Inflammatory macrophage treated with lipopolysaccharide for 1 hour (primary cell): ENCODE results near the gene HOXA10.

ENCODE experiments used
- DNase-seq, 2 donors: peaks; one replicate each; pipeline ENCODE4 v3.0.0-alpha.2; 2020 to 2022

HOXA10 gene

DNA sequence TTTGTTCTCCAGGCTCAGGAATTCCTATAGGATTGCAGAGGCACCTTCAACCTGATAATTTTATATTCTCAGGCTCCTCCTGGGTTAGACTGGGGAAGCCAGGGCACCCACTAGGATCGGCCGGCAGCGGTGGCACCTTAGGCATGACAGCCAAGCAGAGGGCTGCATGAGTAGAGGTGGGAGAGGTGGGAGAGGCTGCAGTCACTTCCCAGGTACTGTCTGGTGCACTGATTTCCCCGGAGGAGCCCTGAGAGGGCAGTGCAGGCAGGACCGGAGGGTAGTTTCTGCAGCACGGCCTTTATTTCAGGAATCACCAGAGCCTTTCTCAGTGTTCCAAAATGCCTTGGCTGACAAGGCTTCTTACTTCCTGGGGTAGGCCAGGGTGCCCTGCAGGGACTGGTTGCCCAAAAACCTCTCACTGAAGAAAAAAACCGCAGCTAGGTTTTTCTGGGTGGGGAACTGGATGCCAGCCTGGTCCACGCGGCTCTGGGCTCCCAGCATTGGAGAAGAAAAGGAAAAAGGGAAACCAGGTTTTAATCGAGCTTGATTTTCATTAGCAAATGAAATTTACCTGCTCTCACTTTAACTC lies 29.3 kb upstream of the HOXA10 start:
- DNase-seq = no peak

DNA sequence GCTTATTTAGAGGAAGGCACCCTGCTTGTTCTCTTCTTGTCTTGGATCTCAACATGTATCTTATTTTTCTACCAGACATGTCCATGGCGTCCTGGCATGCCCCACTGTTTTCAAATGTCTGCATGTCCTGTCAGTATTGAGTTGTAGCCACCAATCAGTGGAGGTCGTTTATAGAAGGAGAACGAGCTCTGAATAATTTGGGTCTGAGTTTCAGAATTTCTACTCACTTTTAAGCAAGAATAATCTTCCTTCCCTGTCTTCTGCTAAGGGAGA lies 28.7 kb upstream of the HOXA10 start:
- no peak for DNase-seq

DNA sequence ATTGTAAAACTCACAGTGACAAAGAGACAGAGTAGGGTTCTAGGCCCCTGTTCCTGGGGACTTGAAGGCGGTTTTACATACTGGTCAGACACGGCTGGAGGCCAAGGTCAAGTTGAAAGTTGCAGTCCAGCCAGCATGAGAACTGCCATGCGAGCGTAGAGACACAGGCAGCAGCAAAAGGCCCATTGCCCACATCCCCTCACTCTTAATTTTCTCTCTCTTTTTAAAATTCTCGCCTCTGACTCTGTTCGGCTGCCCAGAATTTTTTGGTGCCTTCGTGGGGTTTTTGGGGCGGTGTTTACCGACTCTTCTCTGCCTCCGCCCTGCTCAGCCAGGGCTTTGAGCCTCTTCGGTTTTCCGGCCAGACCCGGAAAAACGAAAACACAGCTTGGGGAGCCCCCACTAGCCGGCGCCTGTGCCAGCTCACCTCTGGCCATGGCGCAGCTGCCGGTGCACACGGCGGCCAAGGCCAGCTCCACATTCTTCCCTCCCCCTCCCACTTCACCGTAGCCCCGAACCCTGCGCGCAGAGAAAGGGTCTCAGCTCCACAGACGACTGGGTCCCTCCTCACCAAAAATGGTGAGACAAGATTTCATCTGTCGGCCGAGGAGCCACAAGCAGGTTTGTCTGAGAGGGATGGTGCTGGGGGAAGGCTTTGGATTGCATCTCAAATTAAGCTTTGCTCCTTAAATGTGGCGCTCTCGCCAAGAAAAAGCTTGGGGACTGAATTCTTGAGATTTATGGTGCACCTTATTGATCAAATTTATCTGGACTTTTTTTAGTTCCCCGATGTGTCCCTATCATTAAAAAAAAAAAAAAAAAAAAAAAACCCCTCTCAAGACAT lies 28.1 kb upstream of the HOXA10 start:
- no peak for DNase-seq

DNA sequence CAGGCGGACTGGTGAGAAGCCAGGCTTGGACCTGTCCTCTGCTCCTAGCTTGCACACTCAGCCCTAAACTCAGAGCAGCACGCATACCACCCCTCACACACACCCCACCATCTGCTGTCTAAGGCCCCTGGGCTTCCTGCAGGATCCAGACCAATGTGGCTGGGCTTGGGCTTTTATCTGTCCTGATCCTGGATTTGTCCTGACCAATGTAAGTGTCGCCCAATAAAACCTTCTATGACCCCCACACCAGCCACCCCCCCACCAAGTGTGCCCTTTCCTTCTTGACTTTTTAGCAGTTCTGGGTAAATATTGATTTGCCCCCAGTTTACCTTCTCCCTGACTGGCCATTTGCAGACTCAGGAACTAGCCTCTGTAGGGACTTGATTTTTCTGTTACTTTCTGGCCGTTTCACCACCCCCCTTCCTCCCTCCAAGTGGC lies 27.5 kb upstream of the HOXA10 start:
- DNase-seq = no peak

DNA sequence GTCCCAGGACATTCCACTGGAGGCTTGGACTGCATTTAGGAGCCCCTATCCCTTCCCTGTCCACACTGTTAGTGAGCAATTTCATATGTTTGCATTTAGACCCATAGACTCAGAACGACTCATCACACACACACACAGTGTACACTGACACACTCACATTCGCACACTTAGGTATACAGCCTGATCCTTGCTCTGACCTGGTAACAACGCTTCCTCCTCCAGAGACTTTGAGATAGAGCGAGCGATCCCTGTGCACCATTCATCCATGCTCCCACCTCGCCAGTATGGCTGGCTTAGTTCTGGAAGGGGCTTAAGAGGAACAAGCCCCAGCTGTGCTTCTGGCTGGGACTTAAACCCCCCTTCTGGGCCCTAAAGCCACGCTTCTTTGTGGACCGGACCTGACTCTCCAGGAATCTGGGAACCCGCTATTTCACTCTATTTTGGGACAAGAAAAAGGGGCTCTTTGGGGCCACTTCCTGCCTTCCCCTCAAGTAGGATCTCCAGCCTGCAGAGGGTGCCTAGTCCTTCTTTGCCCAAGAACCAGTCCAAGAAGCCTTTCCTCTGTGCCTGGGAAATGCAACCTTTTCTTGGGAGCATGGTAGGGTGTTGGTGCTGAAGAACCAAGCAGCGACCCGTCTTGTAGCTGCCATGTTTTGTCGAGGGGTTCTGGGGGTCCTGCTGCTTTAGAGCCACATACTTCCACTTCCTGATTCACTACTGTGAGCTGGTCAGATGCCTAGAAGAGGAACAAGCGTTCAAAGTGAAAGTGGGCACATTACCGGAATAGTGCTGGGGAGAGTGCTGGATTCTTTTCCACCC lies 26.9 kb upstream of the HOXA10 start:
- peak; percentile 53 to 55 for DNase-seq

DNA sequence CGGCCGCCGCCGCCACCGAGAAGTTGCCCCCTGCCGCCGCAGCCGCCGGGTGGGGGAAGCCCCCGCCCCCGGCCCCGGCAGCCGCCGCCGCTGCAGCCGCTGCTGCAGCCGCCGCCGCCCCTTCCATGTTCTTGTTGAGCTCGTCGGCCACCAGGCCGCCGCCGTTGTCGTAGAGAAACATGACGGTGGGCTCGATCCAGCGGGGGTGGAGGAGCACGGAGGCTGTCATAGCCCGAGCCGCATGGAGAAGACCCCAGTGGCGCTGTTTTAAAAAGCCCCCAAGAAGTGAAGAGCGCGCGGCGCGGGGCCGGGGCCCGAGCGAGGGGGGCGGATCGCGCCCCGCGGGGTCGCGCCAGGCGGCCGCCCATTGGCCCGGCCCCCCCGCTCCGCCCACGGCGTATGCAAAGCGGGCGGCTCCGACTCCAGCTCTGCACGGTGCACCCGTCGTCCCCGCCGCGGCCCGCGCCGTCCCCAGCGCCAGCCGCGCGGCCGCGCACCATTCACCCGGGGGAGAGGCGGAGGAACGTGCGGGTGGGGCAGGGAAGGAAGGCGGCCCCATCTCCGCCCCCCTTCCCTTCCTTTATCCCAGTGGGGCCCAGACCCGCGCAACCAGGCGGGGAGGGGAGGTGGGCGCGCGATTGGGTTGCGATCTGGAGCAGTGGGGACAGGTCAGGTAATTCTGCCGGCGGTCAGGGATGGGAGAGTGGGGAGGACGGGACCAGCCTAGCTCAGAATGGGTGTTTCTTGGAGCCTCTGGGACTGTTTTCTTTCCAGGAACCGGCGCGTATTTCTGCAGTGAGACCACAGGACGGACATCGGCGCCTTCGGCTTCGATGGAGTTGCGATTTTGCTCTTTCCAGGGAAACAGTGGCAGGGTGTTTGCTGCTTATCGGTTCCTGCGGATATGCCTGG lies 26.0 kb upstream of the HOXA10 start, which contains the start of gene HOXA13:
Gene HOXA13, minus strand, starts transcription at position 243 of the 912 bp plus-strand sequence. Its CDS starts 14 bp downstream, at position 229.
- DNase-seq = no peak

DNA sequence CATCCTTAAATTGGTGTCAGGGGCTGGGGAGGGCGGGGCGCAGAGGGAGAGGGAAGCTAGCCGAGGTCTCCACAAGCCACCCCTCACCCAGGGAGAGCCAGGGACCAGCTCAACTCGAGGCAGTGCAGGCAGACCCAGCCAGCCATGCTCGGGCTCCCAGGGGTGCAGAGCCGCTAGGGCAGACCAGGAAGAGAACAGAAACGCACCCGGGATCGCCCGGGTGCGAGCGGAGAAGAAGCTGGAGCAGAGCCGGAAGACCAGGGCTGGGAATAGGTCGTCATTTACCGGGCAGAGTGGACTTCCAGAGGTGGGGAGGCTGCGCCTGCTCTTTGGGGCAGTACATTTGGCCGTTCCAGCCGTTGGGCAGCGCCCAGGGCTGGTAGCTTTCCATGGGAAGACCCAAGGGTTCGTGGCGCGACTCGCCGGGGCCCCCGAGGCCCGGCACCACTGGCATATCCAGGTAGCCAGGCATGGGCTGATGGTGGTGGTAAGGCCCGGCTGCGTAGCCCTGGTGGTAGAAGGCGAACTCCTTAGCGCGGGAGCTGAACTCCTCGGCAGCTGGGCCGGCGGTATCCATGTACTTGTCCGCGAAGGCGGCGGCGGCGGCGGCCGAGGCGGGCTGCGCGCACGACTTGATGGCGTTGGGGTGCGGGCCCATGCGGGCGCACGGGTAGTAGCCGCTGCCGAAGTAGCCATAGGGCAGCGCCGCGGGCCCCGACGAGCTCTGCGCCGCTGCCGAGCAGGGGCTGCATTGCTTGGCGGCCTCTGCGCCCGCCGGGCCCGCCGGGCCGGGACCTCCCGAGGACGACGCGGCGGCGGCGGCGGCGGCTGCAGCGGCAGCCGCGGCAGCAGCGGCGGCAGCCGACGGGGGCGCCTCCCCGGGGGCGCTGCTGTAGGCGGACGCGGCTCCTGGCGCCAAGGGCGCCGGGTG lies 25.0 kb upstream of the HOXA10 start:
- no peak for DNase-seq

DNA sequence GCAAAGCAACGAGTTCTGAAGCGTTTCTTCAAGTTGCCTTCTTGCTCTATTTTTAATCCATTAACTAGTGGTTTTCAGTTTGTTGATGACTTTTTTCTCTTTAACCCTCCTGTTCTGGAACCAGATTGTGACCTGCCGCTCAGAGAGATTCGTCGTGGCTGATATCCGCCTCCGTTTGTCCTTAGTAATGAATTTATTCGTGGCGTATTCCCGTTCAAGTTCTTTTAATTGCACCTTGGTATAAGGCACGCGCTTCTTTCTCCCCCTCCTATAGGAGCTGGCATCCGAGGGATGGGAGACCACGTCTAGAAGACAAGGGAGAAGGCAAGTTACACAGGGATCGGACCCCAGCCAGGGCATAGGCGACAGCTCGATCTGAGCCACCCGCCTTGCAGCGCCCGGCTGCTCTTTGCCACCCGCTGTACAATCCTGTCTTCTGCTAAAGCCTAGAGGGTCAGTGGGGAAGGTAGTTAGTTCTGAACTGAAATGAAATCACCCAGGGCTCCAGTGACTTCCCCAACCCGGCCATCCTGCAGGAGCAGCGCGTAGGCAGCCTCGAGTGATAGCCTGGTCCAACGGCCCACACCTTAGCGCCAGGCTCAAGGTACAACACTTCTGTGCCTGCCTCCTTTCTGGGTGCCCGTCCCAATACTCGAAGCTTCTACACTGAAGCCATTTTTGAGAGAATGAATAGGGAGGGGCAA lies 24.2 kb upstream of the HOXA10 start:
- DNase-seq = no peak

DNA sequence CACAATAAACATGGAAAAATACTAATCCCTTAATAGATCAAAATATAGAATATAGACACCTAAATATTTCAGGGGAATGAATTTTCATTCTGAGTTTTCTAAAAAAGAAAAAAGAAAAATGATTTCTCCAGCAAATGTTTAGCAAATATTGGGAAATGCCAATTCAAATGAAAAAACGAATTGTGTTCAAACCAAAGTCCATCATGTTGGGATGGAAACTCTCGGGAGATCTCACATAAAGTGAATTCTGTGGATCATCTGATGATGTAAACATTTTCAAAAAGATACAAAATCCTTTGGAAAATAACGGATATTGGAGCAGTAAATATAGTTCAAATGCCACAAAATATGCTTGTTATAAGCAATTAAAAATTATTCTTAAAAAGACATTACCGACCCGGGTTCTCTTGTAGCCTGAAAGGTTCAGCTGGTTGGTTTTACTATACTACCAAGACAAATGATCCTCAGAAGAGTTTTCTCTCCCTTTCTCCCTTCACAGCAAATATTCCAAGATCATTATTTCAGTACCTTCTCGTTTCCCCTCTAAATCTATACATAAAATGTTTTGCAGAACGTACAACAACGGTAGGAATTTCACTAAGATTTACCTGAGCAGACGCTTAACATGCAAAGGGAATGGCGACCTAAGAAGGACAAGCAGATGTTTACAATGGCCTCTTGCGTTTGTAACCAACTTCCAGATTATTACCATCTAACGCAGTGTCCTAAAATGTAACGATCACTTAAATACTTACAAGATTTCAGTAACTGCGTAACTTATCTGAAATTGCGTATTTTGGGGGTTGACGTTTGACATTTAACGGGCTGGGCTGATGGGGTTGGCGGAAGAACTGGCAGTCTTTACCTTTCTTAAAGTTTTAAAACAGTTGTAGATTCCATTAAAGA lies 23.3 kb upstream of the HOXA10 start:
- DNase-seq = no peak

DNA sequence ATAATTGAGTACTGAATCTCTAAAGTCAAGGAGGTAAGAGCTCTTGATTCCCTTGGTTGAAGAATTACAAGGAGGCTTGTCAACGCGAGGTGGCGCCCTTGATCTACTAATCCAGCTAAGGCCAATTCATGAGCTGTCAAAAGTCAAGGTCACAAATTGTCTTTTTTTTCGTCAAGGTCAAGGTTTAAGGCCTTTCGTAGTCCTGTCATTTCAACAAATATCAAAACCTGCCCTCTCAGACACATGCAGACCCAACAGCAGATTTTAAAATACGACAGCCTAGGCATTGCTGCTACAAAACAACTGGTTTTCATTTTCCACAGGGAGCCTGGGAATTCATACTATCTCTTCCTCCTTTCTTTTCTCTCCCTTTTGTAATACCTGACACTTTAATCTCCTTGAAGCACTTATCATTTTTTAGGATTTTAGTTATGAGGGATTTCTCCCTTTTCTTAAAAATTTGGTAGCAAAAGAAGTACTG lies 22.2 kb upstream of the HOXA10 start:
- peak; percentile 55 to 94 for DNase-seq

DNA sequence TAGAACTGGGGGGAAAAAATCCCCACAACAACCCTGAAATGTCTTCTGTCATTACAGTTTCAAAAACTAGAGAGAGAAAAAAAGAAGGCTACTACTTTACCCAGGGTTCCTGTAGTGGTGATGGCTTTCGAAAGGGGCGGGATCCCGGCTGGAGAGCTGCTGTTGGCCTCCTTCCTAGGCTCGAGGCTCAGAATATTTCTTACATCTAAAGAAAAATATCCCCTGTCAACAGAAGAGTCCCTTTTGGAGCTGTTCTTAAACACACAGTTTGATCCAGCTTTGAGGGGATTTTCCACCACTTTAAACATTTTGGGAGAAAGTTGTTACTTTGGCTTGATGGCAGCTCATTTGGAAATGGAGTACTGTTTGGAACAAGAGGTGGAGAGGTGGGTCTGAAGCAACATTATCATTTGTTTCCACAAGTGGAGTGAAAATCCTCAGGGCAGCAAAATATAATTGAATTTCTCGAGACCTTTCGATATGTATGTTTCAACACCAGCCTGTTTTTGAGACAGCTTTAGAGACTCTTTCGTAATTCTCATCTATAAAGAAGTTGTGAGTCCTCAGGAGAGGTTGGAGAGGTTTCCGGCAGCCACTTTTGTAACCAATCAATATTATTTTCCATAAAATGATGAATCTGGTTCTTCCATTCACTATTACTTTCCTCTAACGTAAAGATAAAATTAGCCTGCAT lies 20.7 kb upstream of the HOXA10 start:
- no peak for DNase-seq

DNA sequence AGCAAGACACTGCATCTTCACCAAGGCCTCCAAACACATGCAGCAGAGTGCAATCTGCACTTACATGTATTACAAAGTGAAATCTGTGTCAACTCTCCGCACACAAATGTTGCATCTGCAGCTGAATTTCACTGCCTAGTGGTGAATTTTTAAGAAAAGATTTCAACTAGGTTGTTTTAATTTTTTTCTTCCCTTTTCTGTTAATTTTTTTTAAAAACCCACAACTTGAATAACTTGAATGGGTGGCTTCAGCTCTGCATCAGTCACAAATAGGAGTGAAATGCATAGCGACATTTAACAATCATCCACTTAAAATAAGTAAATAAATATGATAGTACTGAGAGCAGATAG lies 19.9 kb upstream of the HOXA10 start:
- DNase-seq = no peak

DNA sequence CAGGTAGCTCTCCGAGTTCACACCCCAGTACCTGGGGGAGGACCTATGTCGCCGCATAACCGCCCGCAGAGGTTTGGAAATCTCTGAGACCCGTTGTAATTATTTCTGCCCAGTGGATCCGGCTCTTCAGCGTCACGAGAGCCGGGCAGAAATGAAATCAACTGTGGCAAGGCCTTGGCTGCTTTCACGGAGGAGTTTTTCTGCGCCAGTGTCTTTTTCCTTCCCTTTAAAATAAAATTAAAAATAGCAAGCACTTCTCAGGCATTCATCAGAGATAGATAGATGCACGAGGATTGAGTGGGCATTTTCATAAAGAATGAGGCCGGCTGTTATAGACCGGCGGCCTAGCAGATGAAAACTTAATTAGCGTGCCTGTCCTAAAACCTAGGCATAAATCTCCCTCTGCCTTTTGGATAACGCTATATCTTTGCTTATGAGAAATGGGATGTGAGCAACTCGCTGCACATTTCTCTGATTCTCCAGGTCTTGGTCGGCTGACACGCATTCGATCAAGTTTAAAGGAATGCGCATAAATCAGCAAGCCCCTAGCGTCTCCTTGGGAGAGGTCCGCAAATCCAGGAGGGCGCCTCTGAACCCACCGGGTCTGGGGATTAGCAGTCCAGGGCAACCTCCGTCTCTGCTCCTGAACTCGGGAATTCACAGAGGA lies 19.3 kb upstream of the HOXA10 start:
- DNase-seq = no peak

DNA sequence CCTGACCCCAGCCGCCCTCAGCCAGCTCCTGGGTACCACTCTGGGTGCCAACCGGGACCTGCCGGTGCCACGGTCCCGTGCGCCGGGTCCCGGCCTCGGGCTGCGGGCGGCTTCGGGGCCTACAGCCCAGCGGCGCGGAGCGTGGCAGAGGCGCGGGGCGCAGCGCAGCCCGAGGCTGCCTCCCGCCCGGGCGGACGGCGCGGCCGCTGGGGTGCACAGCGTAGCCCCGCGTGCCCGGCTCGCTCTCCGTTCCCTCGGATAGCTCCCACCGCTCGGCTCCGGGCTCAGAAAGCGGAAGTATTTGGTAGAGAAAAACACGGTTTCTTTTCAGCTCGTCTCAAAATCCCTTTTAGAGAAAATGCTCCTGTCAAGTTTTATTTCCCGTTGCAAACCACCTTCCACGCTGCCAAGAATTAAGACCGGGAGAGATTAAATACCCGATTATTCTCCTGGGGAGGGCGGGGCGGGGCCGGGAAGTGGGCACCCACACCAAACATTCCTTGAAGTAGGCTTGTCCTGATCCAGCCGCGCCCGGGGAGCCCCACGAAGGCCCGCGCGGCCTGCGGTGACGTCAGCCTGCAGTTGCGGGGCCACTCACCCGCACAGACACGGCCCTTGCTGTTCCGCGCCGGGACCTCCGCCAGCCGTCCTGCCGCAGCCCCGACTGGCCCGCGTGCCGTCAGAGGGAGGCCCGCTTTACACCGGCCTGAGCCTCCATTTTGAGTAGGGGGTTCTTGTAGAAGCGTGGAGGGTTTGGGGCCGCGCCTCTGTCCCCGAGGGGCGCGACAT lies 18.6 kb upstream of the HOXA10 start:
- peak; percentile 52 to 66 for DNase-seq

DNA sequence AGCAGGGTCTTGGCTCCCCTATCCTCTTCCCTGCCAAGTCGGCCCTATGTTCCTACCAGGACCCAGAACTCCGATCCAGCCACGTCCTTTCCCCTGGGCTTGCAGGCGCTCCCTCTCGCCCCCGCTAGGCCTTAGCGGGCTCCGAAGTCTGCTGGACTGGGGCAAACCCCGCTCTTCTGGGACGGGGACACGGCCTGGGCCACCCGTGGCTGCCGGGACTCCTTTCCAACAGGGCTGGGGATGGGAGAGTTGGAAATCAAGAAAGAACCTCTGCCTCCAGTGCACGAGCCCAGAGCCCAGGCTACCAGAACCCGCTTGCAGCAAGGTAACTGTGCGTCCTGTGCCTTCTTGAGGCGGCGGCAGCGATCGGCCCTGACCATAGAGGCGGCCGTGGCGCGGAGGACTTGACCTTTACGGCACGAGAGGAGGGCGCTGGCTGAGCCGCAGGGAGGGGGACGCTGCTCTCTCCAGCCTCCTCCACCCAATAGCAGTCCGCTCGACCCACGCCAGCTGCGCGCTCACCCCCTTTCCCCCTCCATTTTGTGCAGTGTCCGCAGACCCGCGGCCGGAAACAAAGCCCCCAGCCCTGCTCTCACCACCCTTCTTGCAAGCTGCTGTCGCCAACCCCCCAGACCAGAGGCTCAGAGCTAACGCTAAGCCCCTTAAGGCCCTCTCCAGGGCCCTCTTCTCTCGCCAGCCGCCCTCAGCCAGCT lies 17.9 kb upstream of the HOXA10 start:
- DNase-seq = no peak

DNA sequence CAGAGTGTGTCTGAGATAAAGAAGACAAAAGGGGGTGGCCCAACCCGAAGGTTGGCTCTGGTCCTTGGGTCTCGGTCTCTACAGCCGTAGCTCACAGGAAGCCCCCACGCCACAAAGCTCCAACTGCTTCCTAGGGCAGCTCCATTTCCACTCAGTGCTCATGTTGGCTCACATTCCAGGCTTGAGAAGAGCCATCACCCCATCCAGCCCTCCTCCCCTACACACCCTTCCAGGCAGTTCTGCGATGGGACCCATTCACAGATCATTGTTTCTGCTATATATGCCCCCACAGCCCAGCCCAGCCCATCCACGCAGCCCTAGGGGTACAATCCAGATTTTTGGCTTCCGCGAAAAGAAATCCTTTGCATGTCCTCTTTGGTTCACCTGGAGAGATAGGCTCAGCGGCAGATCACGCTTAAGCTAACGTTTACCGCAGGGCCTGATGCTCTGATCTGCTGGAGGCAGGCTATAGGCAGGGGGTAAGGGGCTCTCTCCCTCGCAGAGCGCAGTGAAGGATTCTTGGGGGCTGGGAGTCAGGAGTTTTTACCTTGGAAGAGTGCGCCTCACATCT lies 17.1 kb upstream of the HOXA10 start:
- DNase-seq = no peak
